GM23338 (cell line): ENCODE data around the gene PTPRJ. TPM values are rescaled to one million over a fixed set of nuclear protein-coding genes. Genes with fewer than 3 reads are reported as not detected.

Source experiments
- ATAC-seq: fragments of 200-7000 bp; cut with Tn5 transposase; 3 replicates; pipeline ENCODE4 v1.9.1; 2020
- DNase-seq: peaks from one replicate; pipeline ENCODE4 v3.0.0-alpha.2; 2015; ENCODE audit warnings: low spot score
- H2AFZ ChIP-seq: fragments of 200-600 bp; sonication (generic); 2 replicates; pipeline ENCODE4 v1.8.0; 2016; ENCODE audit warnings: antibody characterized with exemption, mild to moderate bottlenecking, moderate library complexity
- H3F3A ChIP-seq: fragments of 200-600 bp; sonication (generic); replicated peaks from 2 replicates; pipeline ENCODE4 v1.8.0; 2017; ENCODE audit warnings: antibody characterized with exemption, mixed run types, low read depth
- H3K27ac ChIP-seq: fragments of 200-600 bp; sonication (generic); 2 replicates; pipeline ENCODE4 v1.6.1; 2016; ENCODE audit warnings: low read depth
- H3K27me3 ChIP-seq: fragments of 200-600 bp; sonication (generic); 2 replicates; pipeline ENCODE4 v1.8.0; 2016; ENCODE audit warnings: mild to moderate bottlenecking, mixed run types, moderate library complexity; ENCODE audit not compliant: insufficient read depth
- H3K36me3 ChIP-seq: fragments of 200-600 bp; sonication (generic); 2 replicates; pipeline ENCODE4 v1.8.0; 2016; ENCODE audit warnings: mild to moderate bottlenecking; ENCODE audit not compliant: insufficient read depth
- H3K4me1 ChIP-seq: fragments of 200-600 bp; sonication (generic); 2 replicates; pipeline ENCODE4 v1.8.0; 2016; ENCODE audit warnings: mild to moderate bottlenecking, moderate library complexity; ENCODE audit not compliant: insufficient read depth
- H3K4me2 ChIP-seq: fragments of 200-600 bp; sonication (generic); 2 replicates; pipeline ENCODE4 v1.7.1; 2017; ENCODE audit warnings: mixed run types
- H3K4me3 ChIP-seq: fragments of 200-600 bp; sonication (generic); 2 replicates; pipeline ENCODE4 v1.6.1; 2016; ENCODE audit warnings: mixed run types
- H3K79me2 ChIP-seq: fragments of 200-600 bp; sonication (generic); replicated peaks from 2 replicates; pipeline ENCODE4 v1.8.0; 2017; ENCODE audit warnings: mild to moderate bottlenecking; ENCODE audit not compliant: insufficient read depth
- H3K9me2 ChIP-seq: fragments of 200-600 bp; sonication (generic); 2 replicates; pipeline ENCODE4 v1.8.0; 2017; ENCODE audit not compliant: insufficient read depth
- H4K20me1 ChIP-seq: fragments of 200-600 bp; sonication (generic); replicated peaks from 2 replicates; pipeline ENCODE4 v1.8.0; 2017; ENCODE audit warnings: mild to moderate bottlenecking; ENCODE audit not compliant: insufficient read depth
- H3K27ac Mint-ChIP-seq: 2 replicates; pipeline ENCODE4 v1.8.0; 2020; ENCODE audit warnings: inconsistent platforms, mild to moderate bottlenecking, moderate library complexity, mixed read lengths
- H3K27me3 Mint-ChIP-seq: 3 replicates; pipeline ENCODE4 v1.8.0; 2022; ENCODE audit warnings: low read depth, mild to moderate bottlenecking, moderate library complexity, mixed read lengths, inconsistent platforms; ENCODE audit not compliant: insufficient read depth, poor library complexity
- H3K36me3 Mint-ChIP-seq: 3 replicates; pipeline ENCODE4 v1.8.0; 2021; ENCODE audit warnings: low read depth, mild to moderate bottlenecking, inconsistent platforms, moderate library complexity, mixed read lengths
- H3K4me1 Mint-ChIP-seq: 3 replicates; pipeline ENCODE4 v1.8.0; 2020; ENCODE audit warnings: mild to moderate bottlenecking, inconsistent platforms, mixed read lengths
- H3K4me3 Mint-ChIP-seq: 3 replicates; pipeline ENCODE4 v1.8.0; 2021; ENCODE audit warnings: moderate library complexity, mild to moderate bottlenecking, inconsistent platforms, mixed read lengths
- H3K9me3 Mint-ChIP-seq: 3 replicates; pipeline ENCODE4 v1.8.0; 2020; ENCODE audit warnings: moderate library complexity, mild to moderate bottlenecking, inconsistent platforms, mixed read lengths
- CREB1 ChIP-seq: fragments of 250-450 bp; sonication (Bioruptor Pico); IDR thresholded peaks from 2 replicates; pipeline ENCODE4 v1.5.0; 2020; ENCODE audit warnings: low read depth, mild to moderate bottlenecking, moderate library complexity
- CTCF ChIP-seq, 2 experiments: fragments of 200-600 bp in 1 of 2; sonication (generic) in 1 of 2; conservative IDR thresholded peaks; 2 replicates each; pipeline versions ENCODE4 v1.5.1 to v1.6.1; 2016 to 2017; ENCODE audit warnings: antibody characterized with exemption in 2 of 2, low read depth in 2 of 2, mild to moderate bottlenecking in 2 of 2, moderate library complexity in 1 of 2
- ETS1 ChIP-seq: IDR thresholded peaks from 2 replicates; pipeline ENCODE4 v1.6.1; 2016; ENCODE audit warnings: antibody characterized with exemption
- EZH2 ChIP-seq: fragments of 200-600 bp; sonication (generic); IDR thresholded peaks from one replicate; pipeline ENCODE4 v1.8.0; 2017; ENCODE audit warnings: antibody characterized with exemption, mild to moderate bottlenecking, low read depth; ENCODE audit not compliant: unreplicated experiment
- EZH2phosphoT487 ChIP-seq: fragments of 200-600 bp; sonication (generic); IDR thresholded peaks from one replicate; pipeline ENCODE4 v1.8.1; 2018; ENCODE audit warnings: antibody characterized with exemption; ENCODE audit not compliant: unreplicated experiment
- JUNB ChIP-seq: IDR thresholded peaks from one replicate; pipeline ENCODE4 v1.6.1; 2016; ENCODE audit warnings: antibody characterized with exemption; ENCODE audit not compliant: unreplicated experiment
- NANOG ChIP-seq: IDR thresholded peaks from 2 replicates; pipeline ENCODE4 v1.6.1; 2016; ENCODE audit warnings: antibody characterized with exemption, borderline replicate concordance
- POLR2AphosphoS5 ChIP-seq: IDR thresholded peaks from 2 replicates; pipeline ENCODE4 v1.6.1; 2016; ENCODE audit warnings: antibody characterized with exemption, low read depth
- STAT1 ChIP-seq: IDR thresholded peaks from one replicate; pipeline ENCODE4 v1.6.1; 2016; ENCODE audit warnings: antibody characterized with exemption; ENCODE audit not compliant: unreplicated experiment
- ZNF114 ChIP-seq: fragments of 250-450 bp; sonication (Bioruptor Pico); IDR thresholded peaks from 2 replicates; pipeline ENCODE4 v1.5.0; 2020; ENCODE audit warnings: mild to moderate bottlenecking, moderate library complexity
- ZNF331 ChIP-seq: fragments of 250-450 bp; sonication (Bioruptor Pico); IDR thresholded peaks from 2 replicates; pipeline ENCODE4 v1.5.0; 2020; ENCODE audit warnings: low read depth, mild to moderate bottlenecking, moderate library complexity
- ZNF462 ChIP-seq: fragments of 250-450 bp; sonication (Bioruptor Pico); IDR thresholded peaks from 2 replicates; pipeline ENCODE4 v1.5.0; 2020; ENCODE audit warnings: mild to moderate bottlenecking, moderate library complexity
- polyA plus RNA-seq: library from polyadenylated mRNA; unstranded; fragments of >200 nt; fragmentation: Nextera tagmentation; extraction: Ambion mirVana; gene quantifications from 2 replicates; pipeline ENCODE4 v1.2.1, GENCODE V29; 2016
- total RNA-seq: library from RNA; depleted of rRNA; stranded (reverse); fragments of >200 nt; shearing (Covaris generic); gene quantifications from 2 replicates; pipeline ENCODE4 v1.2.3, GENCODE V29; 2014

Gene PTPRJ
- total and polyA plus RNA-seq, 2 experiments from 2014 or later: 4.2 to 16.0 TPM

GRCh38 chr11:48011798-48012391 lies 31.5 kb downstream of the PTPRJ start (continued):
- TF ChIP-seq ETS1: no peak
- no peak for TF ChIP-seq POLR2AphosphoS5
- no peak for TF ChIP-seq CREB1 (CRISPR knock-in tag)

GRCh38 chr11:48013269-48013901 lies 33.0 kb downstream of the PTPRJ start:
- H3K4me1 Mint-ChIP-seq: peaks cover 30% of the 10 kb centered on the region
- Histone ChIP-seq H3K79me2 (peaks cover 35% of the 10 kb centered on the region), H3K4me2 (no peak overlapping the region), H4K20me1 (peaks cover 15% of the 10 kb centered on the region), H3K9me2 (no peaks in the 10 kb centered on the region), H3K36me3 (no peaks in the 10 kb centered on the region), H3K27me3 (no peaks in the 10 kb centered on the region), H3K4me3 (no peak overlapping the region), H3K27ac (no peak overlapping the region), H2AFZ (no peak overlapping the region), H3F3A (no peaks in the 10 kb centered on the region), H3K4me1 (peaks cover 22% of the 10 kb centered on the region)
- no peaks in the 10 kb centered on the region for H3K9me3 Mint-ChIP-seq
- no peak overlapping the region for H3K27ac Mint-ChIP-seq
- H3K4me3 Mint-ChIP-seq: no peak overlapping the region
- H3K27me3 Mint-ChIP-seq: peaks cover 9% of the 10 kb centered on the region
- ATAC-seq: no peak
- no peaks in the 10 kb centered on the region for H3K36me3 Mint-ChIP-seq
- no peak for DNase-seq
- TF ChIP-seq ETS1 (no peak), CREB1 (CRISPR knock-in tag) (no peak), POLR2AphosphoS5 (no peak), EZH2 (no peak), JUNB (no peak), NANOG (no peak), CTCF (conservative IDR thresholded peaks at IDR 0.05; ENCODE audit: low read depth in 2 of 2) (no peak), EZH2phosphoT487 (no peak), ZNF462 (CRISPR knock-in tag) (no peak), STAT1 (no peak), ZNF114 (CRISPR knock-in tag) (no peak), ZNF331 (CRISPR knock-in tag) (no peak)
